Adrenal gland (tissue), 12 donors: Measurements from ENCODE around the gene IGDCC3. TPM values are rescaled to one million over a fixed set of nuclear protein-coding genes. Genes with fewer than 3 reads are reported as not detected.
A peak's percentile ranks its signal among the peaks of the same experiment; 100 is the strongest.
"Not testable (repeated sequence)": the region's sequence is repeated elsewhere in the genome, so short reads cannot be mapped to it uniquely, and the experiment has no call there.

Source experiments
- DNase-seq, 7 donors: peaks; one replicate each; pipeline ENCODE4 v3.0.0-alpha.2; 2019 to 2020
- H3K27ac ChIP-seq, 5 donors: fragments of 200-600 bp; sonication (generic) in 4 of 5; 1 replicate in 3 of 5; 2 replicates in 2 of 5; pipeline versions ENCODE4 v1.5.1 to v1.8.0; 2016 to 2020; ENCODE audit warnings: mild to moderate bottlenecking in 1 of 5
- H3K27me3 ChIP-seq: fragments of 200-600 bp; 2 replicates; pipeline ENCODE4 v1.8.0; 2021
- H3K36me3 ChIP-seq, 2 donors: fragments of 200-600 bp; replicated peaks in 1 of 2; 1 replicate in 1 of 2; 2 replicates in 1 of 2; pipeline versions ENCODE4 v1.5.1 to v1.8.0; 2018 to 2022
- H3K4me1 ChIP-seq, 2 donors: fragments of 200-600 bp; replicated peaks in 1 of 2; 1 replicate in 1 of 2; 2 replicates in 1 of 2; pipeline versions ENCODE4 v1.5.1 to v1.8.0; 2018 to 2021
- H3K4me3 ChIP-seq, 4 donors: fragments of 200-600 bp; sonication (generic) in 3 of 4; one replicate each; pipeline ENCODE4 v1.5.1; 2016 to 2018
- H3K9me3 ChIP-seq, 3 donors: fragments of 200-600 bp; sonication (generic) in 1 of 3; replicated peaks in 1 of 3; 1 replicate in 2 of 3; 2 replicates in 1 of 3; pipeline versions ENCODE4 v1.5.1 to v1.8.0; 2016 to 2021
- CTCF ChIP-seq, 6 experiments: fragments of 450-650 bp in 4 of 6; fragments of 200-600 bp in 2 of 6; sonication (generic) in 1 of 6; IDR thresholded peaks; 1 replicate in 5 of 6; 2 replicates in 1 of 6; pipeline versions ENCODE4 v1.5.1 to v1.8.0; 2016 to 2021; ENCODE audit warnings: antibody characterized with exemption in 6 of 6, mild to moderate bottlenecking in 2 of 6, moderate library complexity in 1 of 6
- POLR2A ChIP-seq, 2 donors: fragments of 450-650 bp; IDR thresholded peaks; one replicate each; pipeline ENCODE4 v1.6.1; 2017; ENCODE audit warnings: antibody characterized with exemption in 2 of 2, mild to moderate bottlenecking in 2 of 2, moderate library complexity in 1 of 2
- WGBS, 4 donors: extraction: QIAGEN DNeasy Blood & Tissue Kit in 2 of 4; methylation state at CpG; one replicate each; pipeline versions ENCODE4 v1.1.5 to v1.1.7; 2013 to 2017; 5-methylcytosine and 5-hydroxymethylcytosine counted together
- intact Hi-C, 2 donors: fragments of 100-400 bp; cut with DNase I; formaldehyde crosslinking; loops; one replicate each; pipeline versions ENCODE4 v1.14.1 to v1.15.0; 2022 to 2023
- polyA plus RNA-seq, 3 donors: library from polyadenylated mRNA; stranded (reverse); fragments of 200-250 nt in 2 of 3; fragments of 350-450 nt in 1 of 3; fragmentation: Illumina TruSeq in 1 of 3; extraction: RNeasy Lipid Tissue Mini Kit (QIAGEN cat#74804) in 1 of 3; gene quantifications; one replicate each; pipeline ENCODE4 v1.2.3, GENCODE V29; 2013 to 2014
- total RNA-seq, 9 donors: library from RNA; depleted of rRNA in 4 of 9; stranded (reverse); fragments of >200 nt in 4 of 9; fragments of 120-200 nt in 1 of 9; fragmentation: NEBNext Ultra II Directional in 1 of 9; extraction: Animal tissue kit (Norgen Biotek cat#: 25700) in 1 of 9; gene quantifications; one replicate each; pipeline versions ENCODE4 v1.1.0 to v1.2.4, GENCODE V29; 2013 to 2023
- donor health status: healthy with polysubstance abuse.
- donor health status: Bipolar disorder and iron deficiency.
- donor health status: DM: yes; HTN: yes; CAD: no.
- donor health status: DM: no; HTN: no; CAD: no.
- donor health status: DM: no; HTN: no; CAD: no.
- donor health status: DM: yes; HTN: yes; CAD: no.

IGDCC3 gene
- total and polyA plus RNA-seq, 12 donors, result 0.13 to 0.39 (median 0.29) TPM; not detected in 7

GRCh38 chr15:65400760-65401610 lies 23.2 kb upstream of the IGDCC3 start:
- Histone ChIP-seq H3K36me3 (no peaks in the 10 kb centered on the region), H3K4me3 (no peak overlapping the region), H3K27me3 (no peaks in the 10 kb centered on the region), H3K27ac (peak overlapping the region in 1 of 5 donors; percentile 38), H3K9me3 (no peaks in the 10 kb centered on the region), H3K4me1 (peaks cover 6 to 11% of the 10 kb centered on the region in 2 donors)
- intact Hi-C loops, result loop anchor here in 1 of 2 donors (10.0 kb wide), 1 partner anchor 184 kb away; no protein-coding TSS in a partner anchor
- WGBS, 4 donors, result 29 to 40% (median 38%) methylated on average over 6 to 11 of the region's 11 CpGs
- peak; percentile 65 to 85 (median 81) for DNase-seq
- no peak for TF ChIP-seq POLR2A (IDR thresholded peaks at IDR 0.05)
- peak; percentile 38 to 73 (median 68) for TF ChIP-seq CTCF (IDR thresholded peaks at IDR 0.05)

- H3K27me3 ChIP-seq, result no peaks in the 10 kb centered on the region
- no peak for DNase-seq
- no peaks in the 10 kb centered on the region for H3K36me3 ChIP-seq
- H3K27ac ChIP-seq, result no peak overlapping the region
- intact Hi-C loops, result loop anchor here in 1 of 2 donors (10.0 kb wide), 1 partner anchor 185 kb away; no protein-coding TSS in a partner anchor
- H3K4me3 ChIP-seq, result no peak overlapping the region
- 88 to 95% (median 91%) methylated on average over 2 of the region's 2 CpGs for WGBS, 4 donors
- H3K4me1 ChIP-seq, result peaks cover 6 to 11% of the 10 kb centered on the region in 2 donors
- no peaks in the 10 kb centered on the region for H3K9me3 ChIP-seq
- TF ChIP-seq POLR2A (IDR thresholded peaks at IDR 0.05), result no peak
- TF ChIP-seq CTCF (IDR thresholded peaks at IDR 0.05), result no peak
Measured at GRCh38 chr15:65399997-65400396, 22.2 kb upstream of the IGDCC3 start.

GRCh38 chr15:65399001-65399706 lies 21.4 kb upstream of the IGDCC3 start:
- Histone ChIP-seq H3K27ac (no peak overlapping the region), H3K4me1 (peaks cover 6 to 11% of the 10 kb centered on the region in 2 donors), H3K4me3 (no peak overlapping the region), H3K27me3 (no peaks in the 10 kb centered on the region), H3K36me3 (no peaks in the 10 kb centered on the region), H3K9me3 (no peaks in the 10 kb centered on the region)
- TF ChIP-seq POLR2A (IDR thresholded peaks at IDR 0.05) (no peak), CTCF (IDR thresholded peaks at IDR 0.05) (no peak)
- intact Hi-C loops, result no loop called here
- WGBS, 4 donors, result 91 to 93% (median 91%) methylated on average over 11 of the region's 11 CpGs
- DNase-seq, result no peak

GRCh38 chr15:65398486-65398885 lies 20.7 kb upstream of the IGDCC3 start:
- DNase-seq, H3K36me3 ChIP-seq, H3K4me3 ChIP-seq, H3K27me3 ChIP-seq, H3K9me3 ChIP-seq, intact Hi-C loops, H3K27ac ChIP-seq: not testable (repeated sequence)
- WGBS, 4 donors, result 93 to 96% (median 94%) methylated on average over 16 of the region's 16 CpGs
- H3K4me1 ChIP-seq, result peaks cover 6 to 11% of the 10 kb centered on the region in 2 donors
